Keratinocyte (primary cell): ENCODE results near the gene LOXHD1. TPM values are rescaled to one million over a fixed set of nuclear protein-coding genes. Genes with fewer than 3 reads are reported as not detected.

ENCODE experiments used
- DNase-seq: peaks from one replicate; pipeline ENCODE4 v3.0.0-alpha.2; 2011; ENCODE audit warnings: low read depth, missing footprints, low spot score
- FAIRE-seq: peaks from 2 replicates; lab custom pipeline; 2011; peaks lifted over from hg19 to GRCh38; lab: Jason Lieb, UNC
- H2AFZ ChIP-seq: 2 replicates; pipeline ENCODE4 v1.6.0; 2012; ENCODE audit warnings: low read length, control low read depth, inconsistent platforms; ENCODE audit not compliant: control insufficient read depth
- H3K27ac ChIP-seq: 2 replicates; pipeline ENCODE4 v1.5.1; 2011; ENCODE audit warnings: low read length; ENCODE audit not compliant: control insufficient read depth, insufficient read depth
- H3K27me3 ChIP-seq: 3 replicates; pipeline ENCODE4 v1.6.0; 2011; ENCODE audit warnings: low read length; ENCODE audit not compliant: control insufficient read depth, insufficient read depth; ENCODE audit errors: extremely low read depth
- H3K36me3 ChIP-seq, 2 experiments: 2 replicates in 1 of 2; 3 replicates in 1 of 2; pipeline ENCODE4 v1.5.1; 2011; ENCODE audit warnings: low read length in 2 of 2, mild to moderate bottlenecking in 1 of 2; ENCODE audit not compliant: control insufficient read depth in 2 of 2, insufficient read depth in 2 of 2; ENCODE audit errors: extremely low read depth in 1 of 2
- H3K4me1 ChIP-seq: 3 replicates; pipeline ENCODE4 v1.5.1; 2011; ENCODE audit warnings: low read length; ENCODE audit not compliant: control insufficient read depth, insufficient read depth; ENCODE audit errors: extremely low read depth
- H3K4me2 ChIP-seq: 3 replicates; pipeline ENCODE4 v1.6.0; 2011; ENCODE audit warnings: low read depth, low read length; ENCODE audit not compliant: control insufficient read depth, insufficient read depth; ENCODE audit errors: extremely low read depth
- H3K4me3 ChIP-seq, 3 experiments: fragments of 200-600 bp in 1 of 3; sonication (generic) in 1 of 3; 2 replicates in 2 of 3; 3 replicates in 1 of 3; pipeline ENCODE4 v1.5.1; 2011 to 2016; ENCODE audit warnings: low read length in 3 of 3, mild to moderate bottlenecking in 3 of 3, control low read depth in 2 of 3, inconsistent platforms in 1 of 3, low read depth in 1 of 3, mixed read lengths in 1 of 3, mixed run types in 1 of 3, moderate library complexity in 1 of 3; ENCODE audit not compliant: control insufficient read depth in 2 of 3, insufficient read depth in 2 of 3; ENCODE audit errors: extremely low read depth in 1 of 3
- H3K79me2 ChIP-seq: 2 replicates; pipeline ENCODE4 v1.6.0; 2012; ENCODE audit warnings: low read length; ENCODE audit not compliant: control insufficient read depth, insufficient read depth
- H3K9ac ChIP-seq: 3 replicates; pipeline ENCODE4 v1.6.0; 2011; ENCODE audit warnings: low read length; ENCODE audit not compliant: control insufficient read depth, insufficient read depth; ENCODE audit errors: extremely low read depth
- H3K9me1 ChIP-seq: 3 replicates; pipeline ENCODE4 v1.6.0; 2011; ENCODE audit warnings: low read length; ENCODE audit not compliant: control insufficient read depth, insufficient read depth; ENCODE audit errors: extremely low read depth
- H3K9me3 ChIP-seq: 2 replicates; pipeline ENCODE4 v1.5.1; 2012; ENCODE audit warnings: low read depth, low read length; ENCODE audit not compliant: control insufficient read depth
- H4K20me1 ChIP-seq: 3 replicates; pipeline ENCODE4 v1.6.0; 2011; ENCODE audit warnings: low read length; ENCODE audit not compliant: control insufficient read depth, insufficient read depth; ENCODE audit errors: extremely low read depth
- EZH2 ChIP-seq: IDR thresholded peaks from one replicate; pipeline ENCODE4 v1.6.1; 2012; ENCODE audit warnings: inconsistent platforms, mild to moderate bottlenecking, low read length, moderate library complexity
- dilution Hi-C: fragments of 300-500 bp; cut with MboI; formaldehyde crosslinking; loops from one replicate; pipeline ENCODE4 v1.7.0; 2020; ENCODE audit warnings: low sequenced_read_pairs; ENCODE audit not compliant: extremely low pct_ligation_motif_present
- polyA plus RNA-seq, 5 experiments: library from polyadenylated mRNA; depleted of rRNA in 3 of 5; stranded (reverse) in 3 of 5; stranded (forward) in 1 of 5; unstranded in 1 of 5; fragments of >200 nt; gene quantifications; 1 replicate in 1 of 5; 2 replicates in 3 of 5; 3 replicates in 1 of 5; pipeline versions ENCODE4 v1.2.1 to v1.2.3, GENCODE V29; 2011 to 2012; ENCODE audit warnings: missing spikeins in 2 of 5, low read depth in 1 of 5, low replicate concordance in 1 of 5
- TF ChIP-seq, protein P1 (sequence below), 3 experiments: IDR thresholded peaks in 1 of 3; conservative IDR thresholded peaks in 1 of 3; optimal IDR thresholded peaks in 1 of 3; 2 replicates in 2 of 3; 3 replicates in 1 of 3; pipeline versions ENCODE3 to v1.5.1; 2011; ENCODE audit warnings: low read length in 3 of 3, mild to moderate bottlenecking in 3 of 3, moderate library complexity in 2 of 3, control low read depth in 1 of 3, inconsistent platforms in 1 of 3; ENCODE audit not compliant: insufficient read depth in 2 of 3; ENCODE audit errors: extremely low read depth in 1 of 3

Gene LOXHD1
- polyA plus RNA-seq, 1 donor (not counting 4 experiments of a cell fraction or from before 2014, with no cell fraction given), result not detected

- Histone ChIP-seq H2AFZ (no peak overlapping the region), H3K27me3 (no peaks in the 10 kb centered on the region), H3K4me2 (no peak overlapping the region), H3K4me3 (no peak overlapping the region), H3K79me2 (no peaks in the 10 kb centered on the region), H3K4me1 (no peaks in the 10 kb centered on the region), H3K9ac (no peak overlapping the region), H3K36me3 (no peaks in the 10 kb centered on the region), H3K9me3 (no peaks in the 10 kb centered on the region), H4K20me1 (no peaks in the 10 kb centered on the region), H3K9me1 (no peaks in the 10 kb centered on the region), H3K27ac (no peak overlapping the region)
- TF ChIP-seq EZH2, result no peak
- TF ChIP-seq, protein P1, sequence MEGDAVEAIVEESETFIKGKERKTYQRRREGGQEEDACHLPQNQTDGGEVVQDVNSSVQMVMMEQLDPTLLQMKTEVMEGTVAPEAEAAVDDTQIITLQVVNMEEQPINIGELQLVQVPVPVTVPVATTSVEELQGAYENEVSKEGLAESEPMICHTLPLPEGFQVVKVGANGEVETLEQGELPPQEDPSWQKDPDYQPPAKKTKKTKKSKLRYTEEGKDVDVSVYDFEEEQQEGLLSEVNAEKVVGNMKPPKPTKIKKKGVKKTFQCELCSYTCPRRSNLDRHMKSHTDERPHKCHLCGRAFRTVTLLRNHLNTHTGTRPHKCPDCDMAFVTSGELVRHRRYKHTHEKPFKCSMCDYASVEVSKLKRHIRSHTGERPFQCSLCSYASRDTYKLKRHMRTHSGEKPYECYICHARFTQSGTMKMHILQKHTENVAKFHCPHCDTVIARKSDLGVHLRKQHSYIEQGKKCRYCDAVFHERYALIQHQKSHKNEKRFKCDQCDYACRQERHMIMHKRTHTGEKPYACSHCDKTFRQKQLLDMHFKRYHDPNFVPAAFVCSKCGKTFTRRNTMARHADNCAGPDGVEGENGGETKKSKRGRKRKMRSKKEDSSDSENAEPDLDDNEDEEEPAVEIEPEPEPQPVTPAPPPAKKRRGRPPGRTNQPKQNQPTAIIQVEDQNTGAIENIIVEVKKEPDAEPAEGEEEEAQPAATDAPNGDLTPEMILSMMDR (optimal IDR thresholded peaks at IDR 0.05 in 1 of 3, IDR thresholded peaks at IDR 0.05 in 1 of 3, conservative IDR thresholded peaks at IDR 0.05 in 1 of 3; ENCODE audit: extremely low read depth in 1 of 3, insufficient read depth in 2 of 3, low read length in 3 of 3), result no peak
- FAIRE-seq (no peak), DNase-seq (no peak)
- dilution Hi-C loops, result no loop called here
Observed at GRCh38 chr18:46574743-46575115, 82.3 kb downstream of the LOXHD1 start.

DNA sequence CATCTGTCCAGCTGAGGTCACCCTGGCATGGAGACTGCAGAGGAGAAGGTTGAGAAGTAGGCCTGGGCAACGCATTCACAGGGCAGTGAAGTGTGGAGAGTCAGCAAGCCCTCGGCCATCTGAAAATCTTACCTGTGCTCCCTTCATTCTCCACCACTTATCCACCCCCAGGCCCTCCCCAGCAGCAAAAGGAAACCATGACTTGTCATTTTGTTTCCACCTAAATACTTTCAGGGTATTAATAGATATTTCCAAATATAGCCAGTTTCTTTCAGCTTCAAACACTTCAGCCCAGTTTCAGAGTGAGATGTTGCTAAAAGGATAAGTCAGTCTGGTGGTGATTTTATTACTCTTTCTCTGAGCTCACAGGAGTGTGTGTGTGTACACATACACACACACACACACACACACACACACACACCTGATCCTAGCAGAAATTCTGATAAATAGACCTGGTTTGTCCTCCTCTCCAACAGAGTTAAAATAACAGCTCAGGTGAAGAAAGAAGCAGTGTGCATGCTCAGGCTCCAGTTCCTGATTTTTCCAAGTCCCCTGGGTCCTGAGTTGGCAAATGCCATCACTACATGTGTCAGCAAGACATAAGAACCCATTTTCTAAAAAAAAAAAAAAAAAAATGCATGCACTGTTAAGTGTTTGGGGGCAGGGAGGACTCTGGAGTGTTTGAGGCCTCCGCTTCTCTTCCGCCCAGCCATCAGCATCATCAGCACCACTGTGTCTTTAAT is 82.8 kb downstream of the LOXHD1 start:
- no peaks in the 10 kb centered on the region for H3K4me1 ChIP-seq
- H4K20me1 ChIP-seq, result no peaks in the 10 kb centered on the region
- H2AFZ ChIP-seq, result no peak overlapping the region
- no peaks in the 10 kb centered on the region for H3K9me3 ChIP-seq
- H3K27ac ChIP-seq, result no peak overlapping the region
- no peak for DNase-seq
- H3K4me3 ChIP-seq, result no peak overlapping the region
- H3K36me3 ChIP-seq, result no peaks in the 10 kb centered on the region
- no peaks in the 10 kb centered on the region for H3K79me2 ChIP-seq
- TF ChIP-seq, protein P1 (optimal IDR thresholded peaks at IDR 0.05 in 1 of 3, IDR thresholded peaks at IDR 0.05 in 1 of 3, conservative IDR thresholded peaks at IDR 0.05 in 1 of 3; ENCODE audit: extremely low read depth in 1 of 3, insufficient read depth in 2 of 3, low read length in 3 of 3), result no peak
- no peak overlapping the region for H3K4me2 ChIP-seq
- dilution Hi-C loops, result no loop called here
- no peaks in the 10 kb centered on the region for H3K27me3 ChIP-seq
- H3K9me1 ChIP-seq, result no peaks in the 10 kb centered on the region
- no peak overlapping the region for H3K9ac ChIP-seq
- FAIRE-seq, result no peak
